K562 (cell line): Measurements from ENCODE around the gene CLEC18B. TPM values are rescaled to one million over a fixed set of nuclear protein-coding genes. Genes with fewer than 3 reads are reported as not detected.
A peak's percentile ranks its signal among the peaks of the same experiment; 100 is the strongest.
"Not testable (repeated sequence)": the region's sequence is repeated elsewhere in the genome, so short reads cannot be mapped to it uniquely, and the experiment has no call there.

Source experiments
- ATAC-seq: fragments of 200-7000 bp; cut with Tn5 transposase; 3 replicates; pipeline ENCODE4 v1.9.1; 2020; ENCODE audit warnings: moderate library complexity
- BruUV-seq: library from RNA; stranded (reverse); fragments of 400-500 nt; replicated peaks from 2 replicates; lab custom pipeline; 2021; lab: Mats Ljungman, UMichigan
- CTCF ChIA-PET: fragments of 300-600 bp; formaldehyde crosslinking; extraction: SDS; loops from one replicate; lab custom pipeline; 2021; ENCODE audit warnings: low intra/inter-chr PET ratio; lab: Yijun Ruan, JAX
- POLR2A ChIA-PET: fragments of 300-600, 350-650 bp; sonication (Branson Sonifier 250); formaldehyde crosslinking; extraction: SDS; loops from one replicate; lab custom pipeline; 2021; ENCODE audit warnings: antibody characterized with exemption, inconsistent platforms; lab: Yijun Ruan, JAX
- DNase-seq, 4 experiments: peaks; one replicate each; pipeline versions ENCODE4 v3.0.0 to v3.0.0-alpha.2; 2011 to 2018; ENCODE audit warnings: low spot score in 3 of 4, mixed read lengths in 3 of 4; ENCODE audit errors: extremely low read depth in 1 of 4
- FAIRE-seq: peaks from 2 replicates; lab custom pipeline; 2011; peaks lifted over from hg19 to GRCh38; lab: Jason Lieb, UNC
- H2AFZ ChIP-seq: 2 replicates; pipeline ENCODE4 v1.6.0; 2011; ENCODE audit warnings: low read depth, low read length, control low read depth, inconsistent platforms
- H3K27ac ChIP-seq: fragments of 200-600 bp; 3 replicates; pipeline ENCODE4 v1.8.0; 2011; ENCODE audit warnings: low read depth, mild to moderate bottlenecking, control low read depth, inconsistent platforms, low read length, moderate library complexity, mixed read lengths; ENCODE audit errors: extremely low read depth
- H3K27me3 ChIP-seq, 2 experiments: fragments of 300-600 bp in 1 of 2; 2 replicates in 1 of 2; 3 replicates in 1 of 2; pipeline versions ENCODE4 v1.6.0 to v1.8.0; 2011; ENCODE audit warnings: inconsistent platforms in 2 of 2, low read length in 2 of 2, mild to moderate bottlenecking in 1 of 2, mixed read lengths in 1 of 2, moderate library complexity in 1 of 2; ENCODE audit not compliant: control insufficient read depth in 2 of 2, insufficient read depth in 2 of 2
- H3K36me3 ChIP-seq: fragments of 300-600 bp; 3 replicates; pipeline ENCODE4 v1.8.0; 2011; ENCODE audit warnings: mild to moderate bottlenecking, low read length, inconsistent platforms; ENCODE audit not compliant: control insufficient read depth, insufficient read depth
- H3K4me1 ChIP-seq, 2 experiments: fragments of 200-600 bp in 1 of 2; replicated peaks in 1 of 2; 2 replicates in 1 of 2; 3 replicates in 1 of 2; pipeline versions ENCODE4 v1.5.1 to v1.8.0; 2011; ENCODE audit warnings: inconsistent platforms in 2 of 2, low read length in 2 of 2, mild to moderate bottlenecking in 1 of 2, mixed read lengths in 1 of 2, moderate library complexity in 1 of 2; ENCODE audit not compliant: control insufficient read depth in 2 of 2, insufficient read depth in 2 of 2
- H3K4me2 ChIP-seq: 2 replicates; pipeline ENCODE4 v1.6.1; 2011; ENCODE audit warnings: low read length, control low read depth, inconsistent platforms, mixed read lengths; ENCODE audit not compliant: insufficient read depth
- H3K4me3 ChIP-seq: fragments of 200-600 bp; sonication (generic), shearing (Covaris generic); 2 replicates; pipeline ENCODE4 v1.5.1; 2016; ENCODE audit warnings: control low read depth, inconsistent platforms
- H3K79me2 ChIP-seq: fragments of 200-600 bp; 3 replicates; pipeline ENCODE4 v1.8.0; 2011; ENCODE audit warnings: low read length, inconsistent platforms; ENCODE audit not compliant: control insufficient read depth, insufficient read depth
- H3K9ac ChIP-seq, 2 experiments: 2 replicates each; pipeline versions ENCODE4 v1.6.0 to v1.6.1; 2011; ENCODE audit warnings: low read depth in 2 of 2, low read length in 2 of 2, control low read depth in 1 of 2, inconsistent platforms in 1 of 2, mild to moderate bottlenecking in 1 of 2, mixed read lengths in 1 of 2; ENCODE audit not compliant: insufficient read depth in 1 of 2
- H3K9me1 ChIP-seq: one replicate; pipeline ENCODE4 v1.6.0; 2011; ENCODE audit warnings: inconsistent platforms, mild to moderate bottlenecking, low read length, moderate library complexity; ENCODE audit not compliant: control insufficient read depth, insufficient read depth
- H3K9me3 ChIP-seq: replicated peaks from 2 replicates; pipeline ENCODE4 v1.5.1; 2011; ENCODE audit warnings: low read depth, low read length, inconsistent platforms; ENCODE audit not compliant: control insufficient read depth, insufficient read depth
- H4K20me1 ChIP-seq: replicated peaks from 2 replicates; pipeline ENCODE4 v1.6.1; 2011; ENCODE audit warnings: low read length, inconsistent platforms, mixed read lengths; ENCODE audit not compliant: control insufficient read depth, insufficient read depth
- whole genome bisulfite sequencing: fragments of 100-300 bp; shearing (Covaris generic); methylation state at CpG from one replicate; pipeline ENCODE4 v1.1.6; 2016; ENCODE audit warnings: low coverage, mixed read lengths; ENCODE audit not compliant: insufficient coverage; ENCODE audit errors: missing lambda C conversion rate; 5-methylcytosine and 5-hydroxymethylcytosine counted together
- in situ Hi-C: fragments of 300-500 bp; cut with MboI; formaldehyde crosslinking; loops from 4 replicates; pipeline ENCODE4 v1.15.0; 2018; ENCODE audit warnings: inconsistent platforms, mixed read lengths
- intact Hi-C: fragments of 100-400 bp; cut with micrococcal nuclease; formaldehyde crosslinking; loops from 2 replicates; pipeline ENCODE4 v1.14.2; 2022
- polyA plus RNA-seq, 8 experiments: library from polyadenylated mRNA; depleted of rRNA in 4 of 8; stranded (reverse) in 5 of 8; unstranded in 3 of 8; fragments of >200 nt; fragmentation: Nextera tagmentation in 2 of 8; fragmentation: Illumina TruSeq in 1 of 8; extraction: Ambion mirVana in 2 of 8; extraction: Trizol in 1 of 8; gene quantifications; 2 replicates each; pipeline versions ENCODE4 v1.2.1 to v1.2.3, GENCODE V29; 2011 to 2014; ENCODE audit warnings: inconsistent platforms in 1 of 8, missing spikeins in 1 of 8
- total RNA-seq, 7 experiments: library from RNA; depleted of rRNA in 6 of 7; stranded (reverse); fragments of >200 nt in 6 of 7; fragmentation: Illumina TruSeq in 2 of 7; extraction: Trizol in 2 of 7; gene quantifications; 2 replicates each; pipeline versions ENCODE4 v1.2.1 to v1.2.3, GENCODE V29; 2011 to 2021; ENCODE audit warnings: low replicate concordance in 1 of 7

Gene CLEC18B
- total and polyA plus RNA-seq, 9 of the 15 experiments (the other 6 are each of a cell fraction or from before 2014, with no cell fraction given): 0.23 to 7.6 (median 3.5) TPM

DNA sequence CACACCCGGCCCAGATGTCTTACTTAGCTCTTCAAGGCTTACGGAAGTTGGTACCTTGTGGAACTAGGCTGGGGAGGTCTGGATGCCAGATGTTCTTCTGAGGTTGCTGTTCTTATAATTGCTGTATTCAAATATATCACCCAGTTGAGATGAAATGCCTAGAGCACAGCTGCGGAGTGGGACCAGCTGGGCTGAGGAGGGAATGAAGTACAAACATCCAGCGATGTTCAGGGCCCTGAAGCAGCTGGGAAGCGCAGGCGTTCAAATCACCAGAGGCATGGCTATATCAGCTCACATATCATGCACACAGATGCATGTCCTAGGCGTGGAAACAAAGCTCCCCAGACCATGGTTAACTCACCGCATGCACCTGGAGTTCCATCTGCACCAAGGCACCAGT lies 7.2 kb upstream of the CLEC18B start:
- H3K36me3 ChIP-seq, H3K79me2 ChIP-seq, H4K20me1 ChIP-seq, POLR2A ChIA-PET, H3K9me1 ChIP-seq, H3K9ac ChIP-seq, H2AFZ ChIP-seq, H3K4me1 ChIP-seq, H3K4me2 ChIP-seq, FAIRE-seq, BruUV-seq, H3K4me3 ChIP-seq, H3K9me3 ChIP-seq, H3K27me3 ChIP-seq, DNase-seq, H3K27ac ChIP-seq, CTCF ChIA-PET, intact Hi-C loops: not testable (repeated sequence)
- in situ Hi-C loops: loop anchor here (5.0 kb wide), 1 partner anchor 101 kb away; no protein-coding TSS in a partner anchor
- ATAC-seq: peak; percentile 58
- WGBS: no CpG with 5 or more reads among the region's 8 CpGs

DNA sequence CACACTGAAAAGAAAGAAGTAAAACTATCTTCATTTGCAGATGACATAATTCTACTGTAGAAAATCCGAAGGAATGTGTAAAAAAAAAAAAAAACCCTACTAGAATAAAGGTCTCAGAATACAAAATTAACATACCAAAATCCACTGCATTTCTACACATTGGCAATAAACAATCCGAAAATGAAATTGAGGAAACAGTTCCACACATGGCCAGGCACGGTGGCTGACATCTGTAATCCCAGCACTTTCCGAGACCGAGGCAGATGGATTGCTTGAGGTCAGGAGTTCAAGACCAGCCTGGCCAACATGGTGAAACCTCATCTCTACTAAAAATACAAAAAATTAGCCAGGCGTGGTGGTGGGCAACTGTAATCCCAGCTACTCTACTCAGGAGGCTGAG lies 4.5 kb upstream of the CLEC18B start:
- POLR2A ChIA-PET, H3K9me3 ChIP-seq: not testable (repeated sequence)
- in situ Hi-C loops: loop anchor here (5.0 kb wide), 1 partner anchor 98 kb away; no protein-coding TSS in a partner anchor

DNA sequence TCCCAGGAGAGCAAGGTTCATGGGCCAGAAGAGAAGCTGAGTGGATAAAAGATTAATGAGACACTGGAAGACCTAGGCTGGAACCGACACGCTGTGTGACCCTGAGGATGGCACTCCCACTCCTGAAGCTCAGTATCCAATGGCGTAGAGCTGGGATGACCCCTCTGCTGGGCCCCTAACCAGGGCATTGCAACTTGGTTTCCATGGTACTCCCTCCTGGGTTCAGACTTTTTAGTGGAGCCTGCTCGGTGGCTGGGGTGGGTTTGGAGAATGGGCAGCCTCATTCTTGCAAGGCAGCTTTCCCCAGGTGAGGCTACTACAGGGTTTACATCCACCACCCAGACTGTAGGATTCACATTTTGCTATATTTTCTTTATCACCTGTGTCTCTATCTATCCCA lies 2.4 kb upstream of the CLEC18B start:
- intact Hi-C loops, H4K20me1 ChIP-seq, H3K79me2 ChIP-seq, in situ Hi-C loops, H3K27ac ChIP-seq, ATAC-seq, BruUV-seq, H3K4me3 ChIP-seq, H3K4me1 ChIP-seq, DNase-seq, H3K4me2 ChIP-seq, H3K9ac ChIP-seq, FAIRE-seq, H2AFZ ChIP-seq, POLR2A ChIA-PET, H3K27me3 ChIP-seq, H3K9me1 ChIP-seq, CTCF ChIA-PET, H3K36me3 ChIP-seq, H3K9me3 ChIP-seq: not testable (repeated sequence)
- WGBS: 18% methylated on average over 4 of the region's 4 CpGs

More for the DNA sequence above, 4.5 kb upstream of the CLEC18B start:
- CTCF ChIA-PET, H3K9me1 ChIP-seq, H2AFZ ChIP-seq, H3K4me1 ChIP-seq, H3K9ac ChIP-seq, ATAC-seq, H3K79me2 ChIP-seq, H3K4me2 ChIP-seq, H3K36me3 ChIP-seq, intact Hi-C loops, H3K27ac ChIP-seq, H4K20me1 ChIP-seq, BruUV-seq, H3K4me3 ChIP-seq, DNase-seq, FAIRE-seq, H3K27me3 ChIP-seq: not testable (repeated sequence)
- 13% methylated on average over 5 of the region's 6 CpGs for WGBS

DNA sequence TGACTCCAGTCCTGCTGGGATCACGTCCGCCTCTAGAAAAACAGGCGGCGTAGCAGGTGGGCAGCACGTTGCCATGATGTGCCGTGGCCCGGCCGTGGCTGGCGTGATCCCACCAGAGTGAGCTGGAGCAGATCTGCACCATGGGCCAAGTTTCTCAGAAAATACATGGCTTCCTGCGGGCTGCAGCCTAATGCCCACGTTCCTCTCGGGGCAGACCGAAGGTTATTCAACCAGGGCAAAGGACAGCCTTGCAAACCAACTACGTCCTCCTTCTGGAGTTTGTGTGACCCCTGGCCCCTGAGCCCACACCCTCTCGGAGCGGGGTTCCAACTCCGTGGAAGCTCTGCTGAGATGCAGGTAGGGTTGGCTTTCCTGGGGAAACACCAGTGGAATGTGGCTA lies 808 bp upstream of the CLEC18B start:
- 37% methylated on average over 5 of the region's 17 CpGs for WGBS
- H3K9me3 ChIP-seq, H3K27me3 ChIP-seq, intact Hi-C loops, DNase-seq, ATAC-seq, H3K4me2 ChIP-seq, H3K79me2 ChIP-seq, in situ Hi-C loops, H2AFZ ChIP-seq, H4K20me1 ChIP-seq, POLR2A ChIA-PET, H3K4me1 ChIP-seq, BruUV-seq, CTCF ChIA-PET, H3K9me1 ChIP-seq, H3K4me3 ChIP-seq, H3K9ac ChIP-seq, H3K27ac ChIP-seq, FAIRE-seq, H3K36me3 ChIP-seq: not testable (repeated sequence)
